H9 (cell line): ENCODE data around the gene SMARCD2. TPM values are rescaled to one million over a fixed set of nuclear protein-coding genes. Genes with fewer than 3 reads are reported as not detected.

Experiments used
- DNase-seq: peaks from one replicate; pipeline ENCODE4 v3.0.0-alpha.2; 2017
- H2AFZ ChIP-seq: one replicate; pipeline ENCODE4 v1.6.1; 2013; ENCODE audit warnings: mild to moderate bottlenecking, low read length, control low read depth, moderate library complexity
- H2AK5ac ChIP-seq: 2 replicates; pipeline ENCODE4 v1.6.1; 2013; ENCODE audit warnings: low read length, control low read depth, mixed read lengths; ENCODE audit not compliant: insufficient read length
- H2BK120ac ChIP-seq: one replicate; pipeline ENCODE4 v1.6.1; 2013; ENCODE audit warnings: low read depth, mild to moderate bottlenecking, low read length, control low read depth, inconsistent platforms; ENCODE audit not compliant: poor library complexity, severe bottlenecking
- H2BK12ac ChIP-seq: 2 replicates; pipeline ENCODE4 v1.6.1; 2013; ENCODE audit warnings: low read length, control low read depth, mixed read lengths, low read depth; ENCODE audit not compliant: insufficient read length
- H2BK15ac ChIP-seq: 2 replicates; pipeline ENCODE4 v1.6.1; 2013; ENCODE audit warnings: low read depth, low read length, control low read depth
- H2BK20ac ChIP-seq: one replicate; pipeline ENCODE4 v1.6.1; 2013; ENCODE audit warnings: low read depth, mild to moderate bottlenecking, low read length, control low read depth, inconsistent platforms; ENCODE audit not compliant: poor library complexity, severe bottlenecking
- H2BK5ac ChIP-seq: 2 replicates; pipeline ENCODE4 v1.6.1; 2013; ENCODE audit warnings: low read length, control low read depth, mixed read lengths; ENCODE audit not compliant: insufficient read length
- H3K14ac ChIP-seq: 2 replicates; pipeline ENCODE4 v1.6.1; 2013; ENCODE audit warnings: low read length, control low read depth; ENCODE audit not compliant: insufficient read depth
- H3K18ac ChIP-seq: 2 replicates; pipeline ENCODE4 v1.6.1; 2013; ENCODE audit warnings: low read depth, mild to moderate bottlenecking, mixed read lengths, low read length, control low read depth; ENCODE audit not compliant: insufficient read length
- H3K23ac ChIP-seq: 2 replicates; pipeline ENCODE4 v1.6.1; 2013; ENCODE audit warnings: low read length, control low read depth, mixed read lengths, low read depth; ENCODE audit not compliant: insufficient read length
- H3K23me2 ChIP-seq: 2 replicates; pipeline ENCODE4 v1.6.1; 2013; ENCODE audit warnings: low read depth, mild to moderate bottlenecking, mixed read lengths, low read length, control low read depth; ENCODE audit not compliant: insufficient read length, poor library complexity, severe bottlenecking
- H3K27ac ChIP-seq: 2 replicates; pipeline ENCODE4 v1.5.1; 2013; ENCODE audit warnings: low read length, control low read depth, mixed read lengths, low read depth; ENCODE audit not compliant: insufficient read length
- H3K27me3 ChIP-seq: 2 replicates; pipeline ENCODE4 v1.6.1; 2013; ENCODE audit warnings: low read length, control low read depth, inconsistent platforms; ENCODE audit not compliant: insufficient read depth
- H3K4ac ChIP-seq: 2 replicates; pipeline ENCODE4 v1.6.1; 2013; ENCODE audit warnings: low read depth, mild to moderate bottlenecking, control low read depth, inconsistent platforms, low read length, moderate library complexity
- H3K4me1 ChIP-seq: 2 replicates; pipeline ENCODE4 v1.6.1; 2013; ENCODE audit warnings: low read length, control low read depth, inconsistent platforms; ENCODE audit not compliant: insufficient read depth
- H3K4me2 ChIP-seq: 2 replicates; pipeline ENCODE4 v1.6.1; 2013; ENCODE audit warnings: low read length, control low read depth, mixed read lengths; ENCODE audit not compliant: insufficient read length, insufficient read depth
- H3K56ac ChIP-seq: 2 replicates; pipeline ENCODE4 v1.6.1; 2013; ENCODE audit warnings: low read depth, mild to moderate bottlenecking, mixed read lengths, low read length, control low read depth; ENCODE audit not compliant: insufficient read length
- H3K79me1 ChIP-seq: 2 replicates; pipeline ENCODE4 v1.6.1; 2013; ENCODE audit warnings: low read depth, mild to moderate bottlenecking, moderate library complexity, low read length, control low read depth, inconsistent platforms; ENCODE audit not compliant: insufficient read depth, poor library complexity, severe bottlenecking
- H3K79me2 ChIP-seq: 2 replicates; pipeline ENCODE4 v1.6.1; 2013; ENCODE audit warnings: low read length, control low read depth, inconsistent platforms; ENCODE audit not compliant: insufficient read depth
- H3K9ac ChIP-seq: 2 replicates; pipeline ENCODE4 v1.6.1; 2013; ENCODE audit warnings: low read length, control low read depth, mixed read lengths; ENCODE audit not compliant: insufficient read length; ENCODE audit errors: extremely low read depth
- H3K9me3 ChIP-seq: one replicate; pipeline ENCODE4 v1.6.1; 2013; ENCODE audit warnings: low read depth, low read length, inconsistent platforms; ENCODE audit not compliant: control insufficient read depth
- H3T11ph ChIP-seq: one replicate; pipeline ENCODE4 v1.6.1; 2013; ENCODE audit warnings: mild to moderate bottlenecking, low read length, control low read depth, inconsistent platforms
- H4K20me1 ChIP-seq: one replicate; pipeline ENCODE4 v1.6.1; 2013; ENCODE audit not compliant: control insufficient read depth, insufficient read length, insufficient read depth
- H4K5ac ChIP-seq: 2 replicates; pipeline ENCODE4 v1.6.1; 2013; ENCODE audit warnings: low read depth, mild to moderate bottlenecking, mixed read lengths, low read length, control low read depth; ENCODE audit not compliant: insufficient read length
- H4K8ac ChIP-seq: replicated peaks from 2 replicates; pipeline ENCODE4 v1.6.1; 2013; ENCODE audit warnings: low read length, control low read depth, mixed read lengths, low read depth; ENCODE audit not compliant: insufficient read length
- H4K91ac ChIP-seq: 2 replicates; pipeline ENCODE4 v1.6.1; 2013; ENCODE audit warnings: low read depth, mild to moderate bottlenecking, moderate library complexity, mixed read lengths, low read length, control low read depth; ENCODE audit not compliant: insufficient read length
- H3K27ac Mint-ChIP-seq, 3 experiments: 2 replicates in 2 of 3; 3 replicates in 1 of 3; pipeline ENCODE4 v1.8.0; 2020 to 2021; ENCODE audit warnings: mixed read lengths in 3 of 3, mild to moderate bottlenecking in 1 of 3, moderate library complexity in 1 of 3
- H3K27me3 Mint-ChIP-seq: 2 replicates; pipeline ENCODE4 v1.8.0; 2021; ENCODE audit warnings: low read depth, mild to moderate bottlenecking, moderate library complexity, mixed read lengths
- H3K36me3 Mint-ChIP-seq, 3 experiments: 2 replicates in 2 of 3; 3 replicates in 1 of 3; pipeline ENCODE4 v1.8.0; 2020 to 2021; ENCODE audit warnings: low read depth in 3 of 3, mixed read lengths in 3 of 3; ENCODE audit not compliant: insufficient read depth in 1 of 3
- H3K4me1 Mint-ChIP-seq, 2 experiments: 2 replicates each; pipeline ENCODE4 v1.8.0; 2020; ENCODE audit warnings: mixed read lengths in 2 of 2
- H3K4me3 Mint-ChIP-seq, 2 experiments: 2 replicates in 1 of 2; 3 replicates in 1 of 2; pipeline ENCODE4 v1.8.0; 2020 to 2021; ENCODE audit warnings: mild to moderate bottlenecking in 2 of 2, mixed read lengths in 2 of 2, moderate library complexity in 1 of 2
- H3K9me3 Mint-ChIP-seq, 2 experiments: 2 replicates in 1 of 2; 3 replicates in 1 of 2; pipeline ENCODE4 v1.8.0; 2020; ENCODE audit warnings: mild to moderate bottlenecking in 2 of 2, mixed read lengths in 2 of 2, moderate library complexity in 1 of 2
- WGBS: extraction: QIAGEN DNeasy Blood & Tissue Kit; methylation state at CpG from one replicate; pipeline ENCODE4 v1.1.7; 2013; ENCODE audit warnings: missing lambda C conversion rate, low lambda C conversion rate, mixed read lengths; ENCODE audit not compliant: insufficient read length; ENCODE audit errors: extremely low coverage; 5-methylcytosine and 5-hydroxymethylcytosine counted together
- total RNA-seq: library from RNA; stranded (reverse); gene quantifications from 2 replicates; pipeline ENCODE4 v1.2.1, GENCODE V29; 2021
- TF ChIP-seq, protein P1 (sequence below): fragments of 200-600 bp; sonication (generic); conservative IDR thresholded peaks from 3 replicates; pipeline ENCODE4 v1.8.0; 2021; ENCODE audit warnings: antibody characterized with exemption, mild to moderate bottlenecking

Gene SMARCD2
- total RNA-seq, 1 experiment from 2014 or later: 68.9 TPM

DNA sequence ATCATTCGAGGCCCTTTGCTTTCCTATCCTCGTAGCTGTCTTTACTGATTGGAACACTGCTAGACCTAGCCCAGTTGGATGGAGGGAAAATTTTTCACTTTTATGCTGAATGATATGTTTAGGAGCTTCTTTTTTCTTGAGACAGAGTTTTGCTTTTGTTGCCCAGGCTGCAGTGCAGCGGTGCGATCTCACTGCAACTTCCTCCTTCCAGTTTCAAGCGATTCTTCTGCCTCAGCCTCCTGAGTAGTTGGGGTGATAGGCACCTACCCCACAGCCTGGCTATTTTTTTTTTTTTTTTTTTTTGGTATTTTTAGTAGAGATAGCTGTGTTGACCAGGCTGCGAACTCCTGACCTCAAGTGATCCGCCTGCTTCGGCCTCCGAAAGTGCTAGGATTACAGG, 32.5 kb downstream of the SMARCD2 start:
- Histone ChIP-seq H3K4ac (no peak overlapping the region), H2BK20ac (no peak overlapping the region), H3K23ac (no peak overlapping the region), H3K27ac (no peak overlapping the region), H4K5ac (no peak overlapping the region), H3K4me2 (no peak overlapping the region), H3K9ac (no peak overlapping the region), H3T11ph (no peak overlapping the region), H3K18ac (no peak overlapping the region), H3K23me2 (no peaks in the 10 kb centered on the region), H2BK12ac (no peak overlapping the region), H3K79me1 (no peaks in the 10 kb centered on the region), H3K9me3 (no peaks in the 10 kb centered on the region), H3K27me3 (no peaks in the 10 kb centered on the region), H3K79me2 (no peaks in the 10 kb centered on the region), H2AFZ (no peak overlapping the region), H2BK15ac (no peak overlapping the region), H4K20me1 (no peaks in the 10 kb centered on the region), H4K91ac (no peak overlapping the region), H3K4me1 (no peaks in the 10 kb centered on the region), H3K14ac (no peak overlapping the region), H2AK5ac (no peak overlapping the region), H2BK120ac (no peak overlapping the region), H3K56ac (no peak overlapping the region), H4K8ac (no peak overlapping the region), H2BK5ac (no peak overlapping the region)
- Mint-ChIP-seq H3K4me1 (no peaks in the 10 kb centered on the region), H3K4me3 (no peak overlapping the region), H3K9me3 (no peaks in the 10 kb centered on the region), H3K27me3 (no peaks in the 10 kb centered on the region), H3K36me3 (peaks cover 54 to 97% (median 94%) of the 10 kb centered on the region in 3 experiments; a peak in 6 of 7 replicates), H3K27ac (no peak overlapping the region)
- DNase-seq: no peak
- TF ChIP-seq, protein P1, sequence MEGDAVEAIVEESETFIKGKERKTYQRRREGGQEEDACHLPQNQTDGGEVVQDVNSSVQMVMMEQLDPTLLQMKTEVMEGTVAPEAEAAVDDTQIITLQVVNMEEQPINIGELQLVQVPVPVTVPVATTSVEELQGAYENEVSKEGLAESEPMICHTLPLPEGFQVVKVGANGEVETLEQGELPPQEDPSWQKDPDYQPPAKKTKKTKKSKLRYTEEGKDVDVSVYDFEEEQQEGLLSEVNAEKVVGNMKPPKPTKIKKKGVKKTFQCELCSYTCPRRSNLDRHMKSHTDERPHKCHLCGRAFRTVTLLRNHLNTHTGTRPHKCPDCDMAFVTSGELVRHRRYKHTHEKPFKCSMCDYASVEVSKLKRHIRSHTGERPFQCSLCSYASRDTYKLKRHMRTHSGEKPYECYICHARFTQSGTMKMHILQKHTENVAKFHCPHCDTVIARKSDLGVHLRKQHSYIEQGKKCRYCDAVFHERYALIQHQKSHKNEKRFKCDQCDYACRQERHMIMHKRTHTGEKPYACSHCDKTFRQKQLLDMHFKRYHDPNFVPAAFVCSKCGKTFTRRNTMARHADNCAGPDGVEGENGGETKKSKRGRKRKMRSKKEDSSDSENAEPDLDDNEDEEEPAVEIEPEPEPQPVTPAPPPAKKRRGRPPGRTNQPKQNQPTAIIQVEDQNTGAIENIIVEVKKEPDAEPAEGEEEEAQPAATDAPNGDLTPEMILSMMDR: no peak
- no CpG with 5 or more reads among the region's 9 CpGs for WGBS
